Measurements from ENCODE around the gene PMS1.

DNA sequence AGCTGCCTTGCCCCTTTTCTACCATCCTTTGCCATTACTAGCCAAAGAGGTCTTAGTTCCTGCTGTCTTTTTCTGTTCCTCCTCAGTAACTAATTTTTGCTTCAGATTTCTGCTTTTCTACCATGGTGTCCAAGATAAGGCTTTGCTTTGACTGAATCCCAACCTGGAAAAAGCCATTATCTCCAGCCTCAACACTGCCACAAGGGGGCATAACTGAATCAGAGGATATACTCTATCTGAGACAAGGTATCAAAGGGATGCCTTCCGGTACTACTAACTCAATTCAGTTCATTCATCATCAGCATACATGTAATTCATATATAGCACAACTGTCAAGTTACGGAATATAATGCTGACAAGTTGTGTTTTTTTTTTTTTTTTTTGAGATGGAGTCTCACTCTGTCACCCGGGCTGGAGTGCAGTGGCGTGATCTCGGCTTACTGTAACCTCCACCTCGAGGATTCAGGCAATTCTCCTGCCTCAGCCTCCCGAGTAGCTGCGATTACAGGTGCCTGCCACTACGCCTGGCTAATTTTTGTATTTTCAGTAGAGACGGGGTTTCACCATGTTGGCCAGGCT, 33.1 kb upstream of the PMS1 start:
- TF ChIP-seq, protein P1, sequence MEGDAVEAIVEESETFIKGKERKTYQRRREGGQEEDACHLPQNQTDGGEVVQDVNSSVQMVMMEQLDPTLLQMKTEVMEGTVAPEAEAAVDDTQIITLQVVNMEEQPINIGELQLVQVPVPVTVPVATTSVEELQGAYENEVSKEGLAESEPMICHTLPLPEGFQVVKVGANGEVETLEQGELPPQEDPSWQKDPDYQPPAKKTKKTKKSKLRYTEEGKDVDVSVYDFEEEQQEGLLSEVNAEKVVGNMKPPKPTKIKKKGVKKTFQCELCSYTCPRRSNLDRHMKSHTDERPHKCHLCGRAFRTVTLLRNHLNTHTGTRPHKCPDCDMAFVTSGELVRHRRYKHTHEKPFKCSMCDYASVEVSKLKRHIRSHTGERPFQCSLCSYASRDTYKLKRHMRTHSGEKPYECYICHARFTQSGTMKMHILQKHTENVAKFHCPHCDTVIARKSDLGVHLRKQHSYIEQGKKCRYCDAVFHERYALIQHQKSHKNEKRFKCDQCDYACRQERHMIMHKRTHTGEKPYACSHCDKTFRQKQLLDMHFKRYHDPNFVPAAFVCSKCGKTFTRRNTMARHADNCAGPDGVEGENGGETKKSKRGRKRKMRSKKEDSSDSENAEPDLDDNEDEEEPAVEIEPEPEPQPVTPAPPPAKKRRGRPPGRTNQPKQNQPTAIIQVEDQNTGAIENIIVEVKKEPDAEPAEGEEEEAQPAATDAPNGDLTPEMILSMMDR (IDR thresholded peaks at IDR 0.05; ENCODE audit: insufficient read depth, low read length), result peak; percentile 61
- no peak for TF ChIP-seq POLR2AphosphoS5 (IDR thresholded peaks at IDR 0.05; ENCODE audit: low read depth)
